ENCODE results near the gene RBM47.

DNA sequence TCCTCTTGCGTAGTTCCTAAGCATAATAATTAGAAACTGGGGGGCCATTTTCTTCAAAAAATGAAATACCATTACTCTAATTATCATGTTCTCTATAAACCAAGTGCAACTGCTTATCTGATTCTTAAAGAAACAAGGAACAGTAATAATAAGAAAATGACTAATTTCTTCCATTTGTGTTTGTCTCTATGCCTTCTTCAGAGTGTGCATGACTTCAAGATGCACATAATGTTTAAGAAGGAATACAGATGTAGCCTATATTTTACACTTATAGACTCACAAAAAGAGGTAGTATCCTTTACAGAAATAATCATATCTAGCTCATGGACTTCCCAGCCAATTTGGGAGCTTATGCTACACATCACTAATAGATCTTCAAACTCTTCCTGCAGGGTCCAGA is 162.9 kb downstream of the RBM47 start:
- TF ChIP-seq, protein P1, sequence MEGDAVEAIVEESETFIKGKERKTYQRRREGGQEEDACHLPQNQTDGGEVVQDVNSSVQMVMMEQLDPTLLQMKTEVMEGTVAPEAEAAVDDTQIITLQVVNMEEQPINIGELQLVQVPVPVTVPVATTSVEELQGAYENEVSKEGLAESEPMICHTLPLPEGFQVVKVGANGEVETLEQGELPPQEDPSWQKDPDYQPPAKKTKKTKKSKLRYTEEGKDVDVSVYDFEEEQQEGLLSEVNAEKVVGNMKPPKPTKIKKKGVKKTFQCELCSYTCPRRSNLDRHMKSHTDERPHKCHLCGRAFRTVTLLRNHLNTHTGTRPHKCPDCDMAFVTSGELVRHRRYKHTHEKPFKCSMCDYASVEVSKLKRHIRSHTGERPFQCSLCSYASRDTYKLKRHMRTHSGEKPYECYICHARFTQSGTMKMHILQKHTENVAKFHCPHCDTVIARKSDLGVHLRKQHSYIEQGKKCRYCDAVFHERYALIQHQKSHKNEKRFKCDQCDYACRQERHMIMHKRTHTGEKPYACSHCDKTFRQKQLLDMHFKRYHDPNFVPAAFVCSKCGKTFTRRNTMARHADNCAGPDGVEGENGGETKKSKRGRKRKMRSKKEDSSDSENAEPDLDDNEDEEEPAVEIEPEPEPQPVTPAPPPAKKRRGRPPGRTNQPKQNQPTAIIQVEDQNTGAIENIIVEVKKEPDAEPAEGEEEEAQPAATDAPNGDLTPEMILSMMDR (IDR thresholded peaks at IDR 0.05; ENCODE audit: low read depth, low read length), result no peak
- no peak for TF ChIP-seq EZH2phosphoT487 (IDR thresholded peaks at IDR 0.05; ENCODE audit: low read depth)
